H9 (cell line): ENCODE results near the gene TACC2. TPM values are rescaled to one million over a fixed set of nuclear protein-coding genes. Genes with fewer than 3 reads are reported as not detected.

Experiments used
- DNase-seq: peaks from one replicate; pipeline ENCODE4 v3.0.0-alpha.2; 2017
- H2AFZ ChIP-seq: one replicate; pipeline ENCODE4 v1.6.1; 2013; ENCODE audit warnings: mild to moderate bottlenecking, low read length, control low read depth, moderate library complexity
- H2AK5ac ChIP-seq: 2 replicates; pipeline ENCODE4 v1.6.1; 2013; ENCODE audit warnings: low read length, control low read depth, mixed read lengths; ENCODE audit not compliant: insufficient read length
- H2BK120ac ChIP-seq: one replicate; pipeline ENCODE4 v1.6.1; 2013; ENCODE audit warnings: low read depth, mild to moderate bottlenecking, low read length, control low read depth, inconsistent platforms; ENCODE audit not compliant: poor library complexity, severe bottlenecking
- H2BK12ac ChIP-seq: 2 replicates; pipeline ENCODE4 v1.6.1; 2013; ENCODE audit warnings: low read length, control low read depth, mixed read lengths, low read depth; ENCODE audit not compliant: insufficient read length
- H2BK15ac ChIP-seq: 2 replicates; pipeline ENCODE4 v1.6.1; 2013; ENCODE audit warnings: low read depth, low read length, control low read depth
- H2BK20ac ChIP-seq: one replicate; pipeline ENCODE4 v1.6.1; 2013; ENCODE audit warnings: low read depth, mild to moderate bottlenecking, low read length, control low read depth, inconsistent platforms; ENCODE audit not compliant: poor library complexity, severe bottlenecking
- H2BK5ac ChIP-seq: 2 replicates; pipeline ENCODE4 v1.6.1; 2013; ENCODE audit warnings: low read length, control low read depth, mixed read lengths; ENCODE audit not compliant: insufficient read length
- H3K14ac ChIP-seq: 2 replicates; pipeline ENCODE4 v1.6.1; 2013; ENCODE audit warnings: low read length, control low read depth; ENCODE audit not compliant: insufficient read depth
- H3K18ac ChIP-seq: 2 replicates; pipeline ENCODE4 v1.6.1; 2013; ENCODE audit warnings: low read depth, mild to moderate bottlenecking, mixed read lengths, low read length, control low read depth; ENCODE audit not compliant: insufficient read length
- H3K23ac ChIP-seq: 2 replicates; pipeline ENCODE4 v1.6.1; 2013; ENCODE audit warnings: low read length, control low read depth, mixed read lengths, low read depth; ENCODE audit not compliant: insufficient read length
- H3K23me2 ChIP-seq: 2 replicates; pipeline ENCODE4 v1.6.1; 2013; ENCODE audit warnings: low read depth, mild to moderate bottlenecking, mixed read lengths, low read length, control low read depth; ENCODE audit not compliant: insufficient read length, poor library complexity, severe bottlenecking
- H3K27ac ChIP-seq: 2 replicates; pipeline ENCODE4 v1.5.1; 2013; ENCODE audit warnings: low read length, control low read depth, mixed read lengths, low read depth; ENCODE audit not compliant: insufficient read length
- H3K27me3 ChIP-seq: 2 replicates; pipeline ENCODE4 v1.6.1; 2013; ENCODE audit warnings: low read length, control low read depth, inconsistent platforms; ENCODE audit not compliant: insufficient read depth
- H3K4ac ChIP-seq: 2 replicates; pipeline ENCODE4 v1.6.1; 2013; ENCODE audit warnings: low read depth, mild to moderate bottlenecking, control low read depth, inconsistent platforms, low read length, moderate library complexity
- H3K4me1 ChIP-seq: 2 replicates; pipeline ENCODE4 v1.6.1; 2013; ENCODE audit warnings: low read length, control low read depth, inconsistent platforms; ENCODE audit not compliant: insufficient read depth
- H3K4me2 ChIP-seq: 2 replicates; pipeline ENCODE4 v1.6.1; 2013; ENCODE audit warnings: low read length, control low read depth, mixed read lengths; ENCODE audit not compliant: insufficient read length, insufficient read depth
- H3K56ac ChIP-seq: 2 replicates; pipeline ENCODE4 v1.6.1; 2013; ENCODE audit warnings: low read depth, mild to moderate bottlenecking, mixed read lengths, low read length, control low read depth; ENCODE audit not compliant: insufficient read length
- H3K79me1 ChIP-seq: 2 replicates; pipeline ENCODE4 v1.6.1; 2013; ENCODE audit warnings: low read depth, mild to moderate bottlenecking, moderate library complexity, low read length, control low read depth, inconsistent platforms; ENCODE audit not compliant: insufficient read depth, poor library complexity, severe bottlenecking
- H3K79me2 ChIP-seq: 2 replicates; pipeline ENCODE4 v1.6.1; 2013; ENCODE audit warnings: low read length, control low read depth, inconsistent platforms; ENCODE audit not compliant: insufficient read depth
- H3K9ac ChIP-seq: 2 replicates; pipeline ENCODE4 v1.6.1; 2013; ENCODE audit warnings: low read length, control low read depth, mixed read lengths; ENCODE audit not compliant: insufficient read length; ENCODE audit errors: extremely low read depth
- H3K9me3 ChIP-seq: one replicate; pipeline ENCODE4 v1.6.1; 2013; ENCODE audit warnings: low read depth, low read length, inconsistent platforms; ENCODE audit not compliant: control insufficient read depth
- H3T11ph ChIP-seq: one replicate; pipeline ENCODE4 v1.6.1; 2013; ENCODE audit warnings: mild to moderate bottlenecking, low read length, control low read depth, inconsistent platforms
- H4K20me1 ChIP-seq: one replicate; pipeline ENCODE4 v1.6.1; 2013; ENCODE audit not compliant: control insufficient read depth, insufficient read length, insufficient read depth
- H4K5ac ChIP-seq: 2 replicates; pipeline ENCODE4 v1.6.1; 2013; ENCODE audit warnings: low read depth, mild to moderate bottlenecking, mixed read lengths, low read length, control low read depth; ENCODE audit not compliant: insufficient read length
- H4K8ac ChIP-seq: replicated peaks from 2 replicates; pipeline ENCODE4 v1.6.1; 2013; ENCODE audit warnings: low read length, control low read depth, mixed read lengths, low read depth; ENCODE audit not compliant: insufficient read length
- H4K91ac ChIP-seq: 2 replicates; pipeline ENCODE4 v1.6.1; 2013; ENCODE audit warnings: low read depth, mild to moderate bottlenecking, moderate library complexity, mixed read lengths, low read length, control low read depth; ENCODE audit not compliant: insufficient read length
- H3K27ac Mint-ChIP-seq, 3 experiments: 2 replicates in 2 of 3; 3 replicates in 1 of 3; pipeline ENCODE4 v1.8.0; 2020 to 2021; ENCODE audit warnings: mixed read lengths in 3 of 3, mild to moderate bottlenecking in 1 of 3, moderate library complexity in 1 of 3
- H3K27me3 Mint-ChIP-seq: 2 replicates; pipeline ENCODE4 v1.8.0; 2021; ENCODE audit warnings: low read depth, mild to moderate bottlenecking, moderate library complexity, mixed read lengths
- H3K36me3 Mint-ChIP-seq, 3 experiments: 2 replicates in 2 of 3; 3 replicates in 1 of 3; pipeline ENCODE4 v1.8.0; 2020 to 2021; ENCODE audit warnings: low read depth in 3 of 3, mixed read lengths in 3 of 3; ENCODE audit not compliant: insufficient read depth in 1 of 3
- H3K4me1 Mint-ChIP-seq, 2 experiments: 2 replicates each; pipeline ENCODE4 v1.8.0; 2020; ENCODE audit warnings: mixed read lengths in 2 of 2
- H3K4me3 Mint-ChIP-seq, 2 experiments: 2 replicates in 1 of 2; 3 replicates in 1 of 2; pipeline ENCODE4 v1.8.0; 2020 to 2021; ENCODE audit warnings: mild to moderate bottlenecking in 2 of 2, mixed read lengths in 2 of 2, moderate library complexity in 1 of 2
- H3K9me3 Mint-ChIP-seq, 2 experiments: 2 replicates in 1 of 2; 3 replicates in 1 of 2; pipeline ENCODE4 v1.8.0; 2020; ENCODE audit warnings: mild to moderate bottlenecking in 2 of 2, mixed read lengths in 2 of 2, moderate library complexity in 1 of 2
- WGBS: extraction: QIAGEN DNeasy Blood & Tissue Kit; methylation state at CpG from one replicate; pipeline ENCODE4 v1.1.7; 2013; ENCODE audit warnings: missing lambda C conversion rate, low lambda C conversion rate, mixed read lengths; ENCODE audit not compliant: insufficient read length; ENCODE audit errors: extremely low coverage; 5-methylcytosine and 5-hydroxymethylcytosine counted together
- total RNA-seq: library from RNA; stranded (reverse); gene quantifications from 2 replicates; pipeline ENCODE4 v1.2.1, GENCODE V29; 2021
- TF ChIP-seq, protein P1 (sequence below): fragments of 200-600 bp; sonication (generic); conservative IDR thresholded peaks from 3 replicates; pipeline ENCODE4 v1.8.0; 2021; ENCODE audit warnings: antibody characterized with exemption, mild to moderate bottlenecking

Gene TACC2
- total RNA-seq, 1 experiment from 2014 or later, result 58.1 TPM

DNA sequence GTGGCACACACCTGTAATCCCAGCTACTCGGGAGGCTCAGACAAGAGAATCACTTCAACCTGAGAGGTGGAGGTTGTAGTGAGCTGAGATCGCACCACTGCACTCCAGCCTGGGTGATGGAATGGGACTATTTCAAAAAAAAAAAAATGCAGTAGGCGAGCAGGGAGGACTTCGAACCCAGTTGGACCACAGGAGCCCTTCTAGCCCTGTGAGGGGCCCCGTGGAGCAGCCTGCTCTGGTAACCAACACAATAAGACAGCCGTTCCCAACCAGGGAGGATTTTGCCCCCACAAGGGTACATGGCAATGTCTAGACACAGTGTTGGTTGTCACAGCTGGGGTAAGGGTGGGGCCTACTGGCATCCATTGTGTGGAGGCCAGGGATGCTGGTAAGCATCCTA is 218.2 kb downstream of the TACC2 start:
- no peak overlapping the region for H3K9ac ChIP-seq
- DNase-seq, result no peak
- H3K27me3 ChIP-seq, result no peaks in the 10 kb centered on the region
- H4K91ac ChIP-seq, result no peak overlapping the region
- H2AK5ac ChIP-seq, result no peak overlapping the region
- no peaks in the 10 kb centered on the region for H3K9me3 ChIP-seq
- no peak overlapping the region for H2BK20ac ChIP-seq
- TF ChIP-seq, protein P1, sequence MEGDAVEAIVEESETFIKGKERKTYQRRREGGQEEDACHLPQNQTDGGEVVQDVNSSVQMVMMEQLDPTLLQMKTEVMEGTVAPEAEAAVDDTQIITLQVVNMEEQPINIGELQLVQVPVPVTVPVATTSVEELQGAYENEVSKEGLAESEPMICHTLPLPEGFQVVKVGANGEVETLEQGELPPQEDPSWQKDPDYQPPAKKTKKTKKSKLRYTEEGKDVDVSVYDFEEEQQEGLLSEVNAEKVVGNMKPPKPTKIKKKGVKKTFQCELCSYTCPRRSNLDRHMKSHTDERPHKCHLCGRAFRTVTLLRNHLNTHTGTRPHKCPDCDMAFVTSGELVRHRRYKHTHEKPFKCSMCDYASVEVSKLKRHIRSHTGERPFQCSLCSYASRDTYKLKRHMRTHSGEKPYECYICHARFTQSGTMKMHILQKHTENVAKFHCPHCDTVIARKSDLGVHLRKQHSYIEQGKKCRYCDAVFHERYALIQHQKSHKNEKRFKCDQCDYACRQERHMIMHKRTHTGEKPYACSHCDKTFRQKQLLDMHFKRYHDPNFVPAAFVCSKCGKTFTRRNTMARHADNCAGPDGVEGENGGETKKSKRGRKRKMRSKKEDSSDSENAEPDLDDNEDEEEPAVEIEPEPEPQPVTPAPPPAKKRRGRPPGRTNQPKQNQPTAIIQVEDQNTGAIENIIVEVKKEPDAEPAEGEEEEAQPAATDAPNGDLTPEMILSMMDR, result no peak
- H3K23me2 ChIP-seq, result peaks cover 3% of the 10 kb centered on the region
- Mint-ChIP-seq H3K27ac (no peak overlapping the region), H3K36me3 (peaks cover 31 to 40% (median 32%) of the 10 kb centered on the region in 3 experiments), H3K9me3 (no peaks in the 10 kb centered on the region), H3K4me3 (no peak overlapping the region), H3K4me1 (peaks cover 2 to 6% of the 10 kb centered on the region in 2 experiments; a peak in 2 of 4 replicates), H3K27me3 (no peaks in the 10 kb centered on the region)
- H2AFZ ChIP-seq, result no peak overlapping the region
- H3K14ac ChIP-seq, result no peak overlapping the region
- H3K18ac ChIP-seq, result no peak overlapping the region
- no peak overlapping the region for H3T11ph ChIP-seq
- no CpG with 5 or more reads among the region's 6 CpGs for WGBS
- no peak overlapping the region for H2BK12ac ChIP-seq
- H3K4me2 ChIP-seq, result no peak overlapping the region
- no peak overlapping the region for H3K56ac ChIP-seq
- no peaks in the 10 kb centered on the region; the same call in 1 of the 2 replicates for H3K79me2 ChIP-seq
- no peak overlapping the region for H3K23ac ChIP-seq
- no peak overlapping the region for H4K8ac ChIP-seq
- no peak overlapping the region for H3K4ac ChIP-seq
- H3K79me1 ChIP-seq, result no peaks in the 10 kb centered on the region
- H3K4me1 ChIP-seq, result no peaks in the 10 kb centered on the region
- no peak overlapping the region for H4K5ac ChIP-seq
- no peak overlapping the region for H2BK5ac ChIP-seq
- H3K27ac ChIP-seq, result no peak overlapping the region
- no peak overlapping the region for H2BK120ac ChIP-seq
- H4K20me1 ChIP-seq, result no peaks in the 10 kb centered on the region
- H2BK15ac ChIP-seq, result no peak overlapping the region
